HCT116 (cell line): ENCODE measurements around the gene FSTL4. TPM values are rescaled to one million over a fixed set of nuclear protein-coding genes. Genes with fewer than 3 reads are reported as not detected.

Source experiments
- ATAC-seq: fragments of 200-7000 bp; cut with Tn5 transposase; 2 replicates; pipeline ENCODE4 v1.9.1; 2020; ENCODE audit warnings: mild to moderate bottlenecking, moderate library complexity
- BruUV-seq: library from RNA; stranded (reverse); fragments of 400-500 nt; replicated peaks from 2 replicates; lab custom pipeline; 2021; lab: Mats Ljungman, UMichigan
- CTCF ChIA-PET: fragments of 300-600 bp; sonication (Branson Sonifier 250); formaldehyde crosslinking; loops from one replicate; lab custom pipeline; 2021; ENCODE audit warnings: antibody characterized with exemption; lab: Charles Lee
- POLR2A ChIA-PET: fragments of 300-600, 350-600 bp; sonication (Branson Sonifier 250); formaldehyde crosslinking; loops from one replicate; lab custom pipeline; 2021; ENCODE audit warnings: antibody characterized with exemption; lab: Charles Lee
- RAD21 ChIA-PET, 2 experiments: fragments of 300-600 bp; sonication (Branson Sonifier 250); formaldehyde crosslinking; loops; one replicate each; lab custom pipeline; 2023; ENCODE audit warnings: low total read pairs in 2 of 2; ENCODE audit not compliant: uncharacterized antibody in 2 of 2, unreplicated experiment in 2 of 2, low non-redundant PET in 1 of 2; lab: Charles Lee
- DNase-seq: peaks from one replicate; pipeline ENCODE4 v3.0.0-alpha.2; 2010; ENCODE audit warnings: low read depth, low spot score
- H2AFZ ChIP-seq: fragments of 200-600 bp; shearing (Covaris generic), sonication (generic); 2 replicates; pipeline ENCODE4 v1.6.1; 2017; ENCODE audit warnings: low read depth, mixed run types, mixed read lengths, antibody characterized with exemption, low read length; ENCODE audit not compliant: poor library complexity, severe bottlenecking
- H3K27ac ChIP-seq: 2 replicates; pipeline ENCODE4 v1.5.1; 2012; ENCODE audit warnings: low read depth, low read length
- H3K27me3 ChIP-seq: fragments of 200-600 bp; sonication (generic); 2 replicates; pipeline ENCODE4 v1.6.1; 2016; ENCODE audit warnings: mixed run types, low read length, mixed read lengths; ENCODE audit not compliant: insufficient read depth
- H3K36me3 ChIP-seq, 2 experiments: fragments of 200-500 bp in 1 of 2; fragments of 200-600 bp in 1 of 2; sonication (Bioruptor generic) in 1 of 2; sonication (generic) in 1 of 2; 2 replicates each; pipeline versions ENCODE4 v1.5.1 to v1.6.1; 2014 to 2016; ENCODE audit warnings: low read length in 2 of 2, inconsistent platforms in 1 of 2, mixed read lengths in 1 of 2, mixed run types in 1 of 2; ENCODE audit not compliant: insufficient read depth in 2 of 2, control insufficient read depth in 1 of 2
- H3K4me1 ChIP-seq, 2 experiments: fragments of 200-600 bp in 1 of 2; sonication (generic) in 1 of 2; 2 replicates each; pipeline versions ENCODE4 v1.5.1 to v1.6.1; 2012 to 2017; ENCODE audit warnings: low read length in 2 of 2, inconsistent platforms in 1 of 2, mild to moderate bottlenecking in 1 of 2, mixed read lengths in 1 of 2, mixed run types in 1 of 2, moderate library complexity in 1 of 2; ENCODE audit not compliant: insufficient read depth in 2 of 2, control insufficient read depth in 1 of 2
- H3K4me2 ChIP-seq: fragments of 200-600 bp; sonication (generic); 2 replicates; pipeline ENCODE4 v1.6.1; 2017; ENCODE audit warnings: mixed run types, low read length, mixed read lengths
- H3K4me3 ChIP-seq, 2 experiments: fragments of 200-600 bp in 1 of 2; sonication (generic) in 1 of 2; replicated peaks in 1 of 2; 2 replicates each; pipeline ENCODE4 v1.5.1; 2011 to 2016; ENCODE audit warnings: low read length in 2 of 2, control low read depth in 1 of 2, low read depth in 1 of 2, mild to moderate bottlenecking in 1 of 2, mixed read lengths in 1 of 2, mixed run types in 1 of 2
- H3K79me2 ChIP-seq: fragments of 200-600 bp; sonication (generic); 2 replicates; pipeline ENCODE4 v1.6.1; 2017; ENCODE audit warnings: mild to moderate bottlenecking, mixed run types, low read length, moderate library complexity, mixed read lengths; ENCODE audit not compliant: insufficient read depth
- H3K9ac ChIP-seq: fragments of 200-600 bp; sonication (generic); 2 replicates; pipeline ENCODE4 v1.6.1; 2016; ENCODE audit warnings: low read length, mixed read lengths
- H3K9me2 ChIP-seq: fragments of 200-600 bp; sonication (generic), shearing (Covaris generic); 2 replicates; pipeline ENCODE4 v1.6.1; 2017; ENCODE audit warnings: mixed run types, mild to moderate bottlenecking, moderate library complexity; ENCODE audit not compliant: insufficient read depth
- H3K9me3 ChIP-seq, 2 experiments: fragments of 200-500 bp in 1 of 2; fragments of 200-600 bp in 1 of 2; sonication (Bioruptor generic) in 1 of 2; sonication (generic) in 1 of 2; 2 replicates each; pipeline ENCODE4 v1.6.1; 2014 to 2017; ENCODE audit warnings: low read length in 2 of 2, mixed read lengths in 2 of 2, inconsistent platforms in 1 of 2, low read depth in 1 of 2, mild to moderate bottlenecking in 1 of 2, mixed run types in 1 of 2, moderate library complexity in 1 of 2; ENCODE audit not compliant: control insufficient read depth in 1 of 2, insufficient read depth in 1 of 2
- H4K20me1 ChIP-seq: fragments of 200-600 bp; sonication (generic), shearing (Covaris generic); 2 replicates; pipeline ENCODE4 v1.6.1; 2017; ENCODE audit warnings: mixed run types, mild to moderate bottlenecking, moderate library complexity; ENCODE audit not compliant: insufficient read depth
- CTCF ChIP-seq, 3 experiments: fragments of 200-600 bp in 1 of 3; sonication (generic) in 1 of 3; IDR thresholded peaks in 2 of 3; conservative IDR thresholded peaks in 1 of 3; 2 replicates each; pipeline ENCODE4 v1.5.1; 2012 to 2017; ENCODE audit warnings: low read depth in 2 of 3, low read length in 2 of 3, antibody characterized with exemption in 1 of 3, borderline replicate concordance in 1 of 3, control low read depth in 1 of 3, mild to moderate bottlenecking in 1 of 3, mixed read lengths in 1 of 3, mixed run types in 1 of 3, moderate library complexity in 1 of 3; ENCODE audit not compliant: insufficient read depth in 1 of 3
- ELF1 ChIP-seq: IDR thresholded peaks from 2 replicates; pipeline ENCODE4 v1.6.1; 2012; ENCODE audit warnings: low read depth, borderline replicate concordance
- EZH2phosphoT487 ChIP-seq: fragments of 200-600 bp; IDR thresholded peaks from 2 replicates; pipeline ENCODE4 v1.6.1; 2018; ENCODE audit warnings: antibody characterized with exemption, borderline replicate concordance
- JUND ChIP-seq: IDR thresholded peaks from 2 replicates; pipeline ENCODE4 v1.6.1; 2012
- MAX ChIP-seq: IDR thresholded peaks from 2 replicates; pipeline ENCODE4 v1.6.1; 2012
- POLR2A ChIP-seq: IDR thresholded peaks from 2 replicates; pipeline ENCODE4 v1.7.0; 2011; ENCODE audit warnings: borderline replicate concordance; ENCODE audit not compliant: insufficient read depth, insufficient read length; ENCODE audit errors: extremely low read depth
- POLR2AphosphoS5 ChIP-seq: IDR thresholded peaks from 2 replicates; pipeline ENCODE4 v1.6.1; 2011; ENCODE audit warnings: mild to moderate bottlenecking, low read depth, low read length, moderate library complexity
- REST ChIP-seq: IDR thresholded peaks from 2 replicates; pipeline ENCODE4 v1.6.1; 2012; ENCODE audit warnings: low read depth
- SIN3A ChIP-seq: IDR thresholded peaks from 2 replicates; pipeline ENCODE4 v1.6.1; 2012; ENCODE audit warnings: low read depth
- SP1 ChIP-seq: IDR thresholded peaks from 2 replicates; pipeline ENCODE4 v1.6.1; 2012; ENCODE audit warnings: low read depth
- ZBTB33 ChIP-seq: IDR thresholded peaks from 2 replicates; pipeline ENCODE4 v1.6.1; 2011; ENCODE audit warnings: mild to moderate bottlenecking, low read length, moderate library complexity; ENCODE audit not compliant: insufficient replicate concordance; ENCODE audit errors: extremely low read depth
- ZFX ChIP-seq: fragments of 450-650 bp; IDR thresholded peaks from 2 replicates; pipeline ENCODE4 v1.6.1; 2017
- intact Hi-C: fragments of 100-400 bp; cut with micrococcal nuclease; formaldehyde crosslinking; loops from 2 replicates; pipeline ENCODE4 v1.10.0; 2022
- total RNA-seq: library from RNA; stranded (reverse); gene quantifications from one replicate; pipeline ENCODE4 v1.2.1, GENCODE V29; 2021; ENCODE audit not compliant: unreplicated experiment

FSTL4 gene
- total RNA-seq, 1 experiment from 2014 or later, result 0.37 TPM

- Histone ChIP-seq H3K4me3 (no peak overlapping the region), H3K4me2 (no peak overlapping the region), H4K20me1 (no peaks in the 10 kb centered on the region), H3K79me2 (no peaks in the 10 kb centered on the region), H3K36me3 (no peaks in the 10 kb centered on the region), H3K27me3 (peaks cover 28% of the 10 kb centered on the region), H3K9ac (no peak overlapping the region), H2AFZ (no peak overlapping the region), H3K9me3 (no peaks in the 10 kb centered on the region), H3K9me2 (no peaks in the 10 kb centered on the region), H3K4me1 (no peaks in the 10 kb centered on the region), H3K27ac (no peak overlapping the region)
- RAD21 ChIA-PET, result no interaction called here
- no TSS peak for BruUV-seq
- POLR2A ChIA-PET, result no interaction called here
- DNase-seq (no peak), ATAC-seq (no peak)
- intact Hi-C loops, result no loop called here
- no peak for TF ChIP-seq JUND
- CTCF ChIA-PET, result no interaction called here
Observed at GRCh38 chr5:133384903-133385302, 227.4 kb downstream of the FSTL4 start.

GRCh38 chr5:133384120-133384855 is 228.1 kb downstream of the FSTL4 start:
- no peak for ATAC-seq
- ChIA-PET RAD21 (no interaction called here), CTCF (no interaction called here), POLR2A (no interaction called here)
- intact Hi-C loops, result no loop called here
- no peak overlapping the region for H2AFZ ChIP-seq
- H3K9ac ChIP-seq, result no peak overlapping the region
- H4K20me1 ChIP-seq, result no peaks in the 10 kb centered on the region
- BruUV-seq, result no TSS peak
- peaks cover 22% of the 10 kb centered on the region; the same call in 1 of the 2 replicates for H3K27me3 ChIP-seq
- no peak overlapping the region for H3K4me2 ChIP-seq
- no peaks in the 10 kb centered on the region for H3K9me2 ChIP-seq
- no peak for DNase-seq
- H3K27ac ChIP-seq, result no peak overlapping the region
- no peaks in the 10 kb centered on the region for H3K9me3 ChIP-seq
- H3K79me2 ChIP-seq, result no peaks in the 10 kb centered on the region
- H3K4me1 ChIP-seq, result no peaks in the 10 kb centered on the region
- no peaks in the 10 kb centered on the region for H3K36me3 ChIP-seq
- H3K4me3 ChIP-seq, result no peak overlapping the region
- TF ChIP-seq SP1, result no peak
- no peak for TF ChIP-seq CTCF (IDR thresholded peaks at IDR 0.05 in 2 of 3, conservative IDR thresholded peaks at IDR 0.05 in 1 of 3; ENCODE audit: borderline replicate concordance in 1 of 3, insufficient read depth in 1 of 3, low read depth in 2 of 3, low read length in 2 of 3)
- no peak for TF ChIP-seq ELF1
- TF ChIP-seq ZFX, result no peak
- no peak for TF ChIP-seq POLR2AphosphoS5
- no peak for TF ChIP-seq POLR2A
- no peak for TF ChIP-seq SIN3A
- TF ChIP-seq EZH2phosphoT487, result no peak
- no peak for TF ChIP-seq REST
- TF ChIP-seq MAX, result no peak
- TF ChIP-seq ZBTB33, result no peak
